ENCODE results near the gene KCNN3.

DNA sequence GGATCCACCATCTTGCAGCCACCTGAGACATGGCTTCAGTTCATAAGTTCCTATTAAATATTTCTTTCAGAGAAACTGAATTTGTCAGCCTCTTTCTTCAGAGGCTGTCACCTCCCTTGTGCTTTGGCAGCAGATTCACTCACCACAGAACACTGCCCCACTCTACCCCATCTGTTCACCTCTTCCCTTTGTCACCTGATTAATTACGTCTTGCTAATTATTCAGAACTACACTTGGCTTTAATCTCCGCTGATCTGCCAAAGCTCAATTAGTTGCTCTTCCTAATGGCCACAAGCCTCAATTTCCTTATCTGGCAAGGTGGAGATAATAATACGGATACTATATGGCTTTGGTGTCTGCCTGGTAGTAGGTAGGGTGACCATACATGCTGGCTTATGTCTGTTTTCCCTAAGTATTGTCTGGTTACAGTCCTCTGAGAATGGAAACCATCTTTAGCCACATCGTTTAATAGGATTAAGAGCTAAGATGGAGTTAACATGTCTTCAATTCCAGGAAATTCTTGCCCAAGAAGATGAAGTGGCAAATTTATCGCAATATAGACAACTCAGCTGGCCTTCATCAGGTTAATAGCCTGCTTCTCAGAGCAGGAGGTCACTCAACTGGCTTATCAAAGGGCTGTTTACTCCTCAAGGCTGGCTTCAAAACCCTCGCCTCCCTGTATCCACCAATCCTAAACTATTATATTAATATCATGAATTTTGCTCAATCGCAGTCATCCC, 203.9 kb downstream of the KCNN3 start:
- TF ChIP-seq, protein P1, sequence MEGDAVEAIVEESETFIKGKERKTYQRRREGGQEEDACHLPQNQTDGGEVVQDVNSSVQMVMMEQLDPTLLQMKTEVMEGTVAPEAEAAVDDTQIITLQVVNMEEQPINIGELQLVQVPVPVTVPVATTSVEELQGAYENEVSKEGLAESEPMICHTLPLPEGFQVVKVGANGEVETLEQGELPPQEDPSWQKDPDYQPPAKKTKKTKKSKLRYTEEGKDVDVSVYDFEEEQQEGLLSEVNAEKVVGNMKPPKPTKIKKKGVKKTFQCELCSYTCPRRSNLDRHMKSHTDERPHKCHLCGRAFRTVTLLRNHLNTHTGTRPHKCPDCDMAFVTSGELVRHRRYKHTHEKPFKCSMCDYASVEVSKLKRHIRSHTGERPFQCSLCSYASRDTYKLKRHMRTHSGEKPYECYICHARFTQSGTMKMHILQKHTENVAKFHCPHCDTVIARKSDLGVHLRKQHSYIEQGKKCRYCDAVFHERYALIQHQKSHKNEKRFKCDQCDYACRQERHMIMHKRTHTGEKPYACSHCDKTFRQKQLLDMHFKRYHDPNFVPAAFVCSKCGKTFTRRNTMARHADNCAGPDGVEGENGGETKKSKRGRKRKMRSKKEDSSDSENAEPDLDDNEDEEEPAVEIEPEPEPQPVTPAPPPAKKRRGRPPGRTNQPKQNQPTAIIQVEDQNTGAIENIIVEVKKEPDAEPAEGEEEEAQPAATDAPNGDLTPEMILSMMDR (conservative IDR thresholded peaks at IDR 0.05; ENCODE audit: low read depth, low read length): no peak
- no peak for TF ChIP-seq EZH2 (IDR thresholded peaks at IDR 0.05; ENCODE audit: low read length, unreplicated experiment)
- no peak for TF ChIP-seq EZH2phosphoT487 (IDR thresholded peaks at IDR 0.05; ENCODE audit: borderline replicate concordance, low read length)
